Measurements from ENCODE around the gene C14orf119.

C14orf119 gene

DNA sequence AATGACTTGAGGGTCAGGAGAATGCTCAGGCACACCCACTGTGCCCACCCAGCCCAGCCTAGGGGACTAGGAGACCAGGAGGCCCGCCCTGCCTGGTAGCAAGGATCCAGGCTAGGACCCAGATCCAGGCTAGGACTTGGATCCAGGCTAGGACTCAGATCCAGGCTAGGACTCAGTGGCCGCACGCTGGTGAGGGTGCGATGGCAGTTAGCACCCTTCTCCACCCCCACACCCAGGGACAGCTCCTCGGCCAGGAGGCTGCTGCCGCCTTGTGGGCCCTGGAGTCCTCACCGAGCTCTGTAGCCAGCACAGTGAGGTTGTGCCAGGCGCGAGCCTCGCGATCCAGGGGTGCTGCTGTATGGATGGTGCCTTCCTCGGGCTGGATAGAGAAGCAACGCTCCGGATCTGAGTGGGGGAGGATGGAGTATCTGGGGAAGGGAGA, 43.1 kb upstream of the C14orf119 start:
- no peak overlapping the region for H3K4me3 ChIP-seq (ENCODE audit: control insufficient read depth, low read depth, low read length)
- TF ChIP-seq CTCF (IDR thresholded peaks at IDR 0.05; ENCODE audit: control insufficient read depth, insufficient read depth, low read depth, low read length, missing control alignments): peak; percentile 22
- DNase-seq (ENCODE audit: low read depth): no peak

GRCh38 chr14:23052671-23053070, 42.6 kb upstream of the C14orf119 start:
- no peak for TF ChIP-seq CTCF (IDR thresholded peaks at IDR 0.05; ENCODE audit: control insufficient read depth, insufficient read depth, low read depth, low read length, missing control alignments)
- no peak for DNase-seq (ENCODE audit: low read depth)
- no peak overlapping the region for H3K4me3 ChIP-seq (ENCODE audit: control insufficient read depth, low read depth, low read length)

GRCh38 chr14:23053426-23053825, 41.9 kb upstream of the C14orf119 start:
- H3K4me3 ChIP-seq (ENCODE audit: control insufficient read depth, low read depth, low read length): no peak overlapping the region
- DNase-seq (ENCODE audit: low read depth): no peak
- TF ChIP-seq CTCF (IDR thresholded peaks at IDR 0.05; ENCODE audit: control insufficient read depth, insufficient read depth, low read depth, low read length, missing control alignments): no peak

DNA sequence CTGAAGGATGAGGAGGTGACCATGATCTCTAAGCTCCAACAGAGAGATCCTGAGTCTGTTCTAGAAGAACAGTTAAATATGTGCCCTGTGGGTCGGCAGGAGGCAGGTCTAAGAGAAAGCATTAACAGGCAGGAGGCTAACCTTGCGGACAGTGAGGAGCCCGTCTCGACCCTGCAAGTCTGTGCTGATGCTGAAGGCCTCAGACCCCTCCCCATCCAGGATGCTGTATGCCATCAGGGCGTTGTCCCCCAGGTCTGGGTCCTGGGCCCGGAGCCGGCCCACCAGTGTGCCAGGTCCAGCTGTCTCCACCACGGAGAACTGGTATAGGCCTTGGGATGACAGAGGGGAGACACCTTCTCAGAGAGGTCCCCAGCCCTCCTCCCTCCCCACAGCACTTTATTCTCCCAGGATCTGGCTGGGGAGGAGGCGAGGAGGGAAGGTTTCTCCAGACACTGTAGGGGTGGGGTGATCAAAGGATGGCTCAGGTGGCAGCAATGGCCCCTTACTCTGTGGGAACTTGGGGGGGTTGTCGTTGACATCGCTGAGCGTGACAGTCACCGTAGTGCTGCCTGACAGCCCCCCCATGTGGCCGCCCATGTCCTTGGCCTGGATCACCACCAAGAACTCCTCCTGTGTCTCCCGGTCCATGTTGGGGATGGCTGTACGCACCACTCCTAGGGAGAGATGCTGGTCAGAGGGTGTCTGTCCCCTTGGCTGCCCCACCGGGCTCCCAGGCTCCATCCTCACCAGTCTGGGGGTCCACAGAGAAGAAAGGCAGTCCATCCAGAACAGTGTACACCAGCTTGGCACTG, 41.1 kb upstream of the C14orf119 start:
- no peak for DNase-seq (ENCODE audit: low read depth)
- H3K4me3 ChIP-seq (ENCODE audit: control insufficient read depth, low read depth, low read length): no peak overlapping the region
- TF ChIP-seq CTCF (IDR thresholded peaks at IDR 0.05; ENCODE audit: control insufficient read depth, insufficient read depth, low read depth, low read length, missing control alignments): peak; percentile 29

DNA sequence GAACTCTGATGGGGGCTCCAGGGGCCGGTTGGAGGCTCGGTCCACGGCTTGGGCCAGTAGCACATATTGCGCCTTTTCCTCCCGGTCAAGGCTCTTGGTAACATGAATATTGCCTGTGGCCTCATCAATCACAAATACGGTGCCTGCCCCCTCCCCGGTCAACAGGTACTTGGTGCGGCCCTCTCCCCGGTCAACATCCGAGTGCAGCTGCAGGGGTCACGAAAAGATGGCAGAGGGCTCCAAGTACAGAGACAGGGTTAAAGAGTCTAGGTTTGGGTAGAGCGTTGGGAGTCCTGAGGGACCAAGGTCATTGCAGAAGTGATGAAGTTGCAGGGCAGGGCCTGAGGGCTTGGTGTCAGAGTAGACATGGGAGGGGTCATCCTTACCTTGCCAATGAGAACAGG, 40.2 kb upstream of the C14orf119 start:
- no peak overlapping the region for H3K4me3 ChIP-seq (ENCODE audit: control insufficient read depth, low read depth, low read length)
- DNase-seq (ENCODE audit: low read depth): no peak
- TF ChIP-seq CTCF (IDR thresholded peaks at IDR 0.05; ENCODE audit: control insufficient read depth, insufficient read depth, low read depth, low read length, missing control alignments): no peak

DNA sequence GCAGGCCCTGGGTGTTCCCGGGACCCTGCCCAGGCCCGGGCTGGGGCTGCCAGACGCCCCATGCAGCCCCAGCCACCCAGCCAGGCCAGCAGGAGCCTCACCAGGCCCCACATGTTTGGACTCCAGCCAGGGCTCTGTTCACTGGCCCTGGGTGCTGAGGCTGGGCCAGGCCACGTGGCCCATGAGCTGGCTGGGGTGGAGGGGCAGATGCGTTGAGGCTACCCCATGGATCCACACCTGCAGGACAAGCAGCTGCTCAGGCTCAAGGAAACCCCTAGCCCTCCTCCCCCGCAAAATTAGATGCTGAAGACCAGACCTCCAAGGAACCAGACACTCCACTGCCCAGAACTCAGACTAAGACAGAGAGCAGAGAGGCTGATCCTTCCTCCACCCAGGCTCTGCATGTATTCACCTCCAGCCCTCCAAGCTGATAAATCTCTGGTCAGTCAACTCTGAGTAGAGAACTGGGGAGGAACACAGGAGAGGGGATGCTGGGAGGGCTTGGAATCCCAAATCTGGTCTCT, 39.6 kb upstream of the C14orf119 start:
- no peak for TF ChIP-seq CTCF (IDR thresholded peaks at IDR 0.05; ENCODE audit: control insufficient read depth, insufficient read depth, low read depth, low read length, missing control alignments)
- DNase-seq (ENCODE audit: low read depth): no peak
- H3K4me3 ChIP-seq (ENCODE audit: control insufficient read depth, low read depth, low read length): no peak overlapping the region
